Spleen (tissue), 7 donors: ENCODE results near the gene FAM227A.

ENCODE experiments used
- CTCF ChIP-seq, 11 experiments: fragments of 200-600 bp in 7 of 11; fragments of 450-650 bp in 4 of 11; sonication (generic) in 4 of 11; IDR thresholded peaks in 8 of 11; conservative IDR thresholded peaks in 3 of 11; 1 replicate in 7 of 11; 2 replicates in 4 of 11; pipeline versions ENCODE4 v1.4.0 to v1.8.0; 2016 to 2021; ENCODE audit warnings: antibody characterized with exemption in 11 of 11, inconsistent platforms in 4 of 11, mild to moderate bottlenecking in 1 of 11
- POLR2A ChIP-seq, 3 donors: fragments of 450-650 bp; IDR thresholded peaks; one replicate each; pipeline ENCODE4 v1.5.1; 2017; ENCODE audit warnings: antibody characterized with exemption in 3 of 3, mild to moderate bottlenecking in 1 of 3
- POLR2AphosphoS5 ChIP-seq, 3 donors: sonication (generic); formaldehyde crosslinking; IDR thresholded peaks; one replicate each; pipeline ENCODE4 v1.5.1; 2017; ENCODE audit warnings: antibody characterized with exemption in 3 of 3
- donor health status: DM: no; HTN: no; CAD: no; lungs with moderate emphysema.
- donor health status: DM: no; HTN: no; CAD: no.
- donor health status: DM: no; HTN: no; CAD: no.

GRCh38 chr22:38610234-38610633 lies 46.0 kb downstream of the FAM227A start:
- no peak for TF ChIP-seq CTCF (IDR thresholded peaks at IDR 0.05 in 8 of 11, conservative IDR thresholded peaks at IDR 0.05 in 3 of 11)
- no peak for TF ChIP-seq POLR2AphosphoS5 (IDR thresholded peaks at IDR 0.05)
- no peak for TF ChIP-seq POLR2A (IDR thresholded peaks at IDR 0.05)
